NCI-H2107 (cell line): Measurements from ENCODE around the gene MSMB.
"Not testable (repeated sequence)": the region's sequence is repeated elsewhere in the genome, so short reads cannot be mapped to it uniquely, and the experiment has no call there.

Source experiments
- DNase-seq: peaks from one replicate; lab custom pipeline; 2025; lab: John Stamatoyannopoulos, UW

MSMB gene

GRCh38 chr10:46046261-46046660 lies at the start of gene MSMB:
Gene MSMB, minus strand, starts transcription at chr10:46046269. Its CDS starts 32 bp downstream, at chr10:46046237.
- DNase-seq, result no peak

DNA sequence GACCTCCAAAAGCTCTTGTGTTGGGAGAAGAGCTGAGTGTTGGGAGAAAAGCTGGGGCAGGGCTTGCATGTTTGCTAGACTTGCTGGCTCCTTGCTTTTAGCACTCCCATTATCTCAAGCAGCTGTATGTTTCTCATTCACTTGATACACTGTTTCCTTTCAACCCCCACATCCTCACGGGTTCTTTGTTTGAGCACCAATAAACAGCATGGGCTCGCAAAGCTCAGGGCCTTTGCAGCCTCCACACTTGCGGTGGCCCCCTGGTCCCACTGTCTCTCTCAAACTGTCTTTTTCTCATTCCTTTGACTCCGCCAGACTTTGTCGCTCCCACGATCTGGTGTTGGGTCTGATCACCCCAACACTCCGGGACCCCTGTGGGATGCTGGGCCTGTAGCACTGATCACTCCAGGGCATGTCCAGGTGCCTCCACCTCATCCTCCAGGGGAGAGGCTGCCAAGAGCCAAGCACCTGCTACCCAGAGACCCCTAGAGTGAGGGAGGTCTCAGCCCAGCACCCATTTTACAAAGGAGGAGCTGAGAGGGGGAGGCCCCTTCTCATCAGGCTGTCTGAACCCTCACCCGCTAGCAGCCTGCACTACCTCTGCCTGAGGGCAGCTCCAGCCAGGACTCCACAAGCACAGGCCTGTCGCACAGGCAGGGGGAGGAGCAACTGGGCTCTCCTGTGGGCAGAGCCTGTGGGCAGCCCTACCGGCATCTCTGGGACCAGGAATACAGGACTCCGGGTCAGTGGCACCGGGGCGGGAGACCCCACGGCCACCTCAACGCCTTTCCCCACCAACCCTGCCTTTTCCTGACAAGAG lies 49.1 kb upstream of the MSMB start:
- no peak for DNase-seq

- no peak for DNase-seq
Measured at GRCh38 chr10:46094197-46094500, 48.1 kb upstream of the MSMB start.

DNA sequence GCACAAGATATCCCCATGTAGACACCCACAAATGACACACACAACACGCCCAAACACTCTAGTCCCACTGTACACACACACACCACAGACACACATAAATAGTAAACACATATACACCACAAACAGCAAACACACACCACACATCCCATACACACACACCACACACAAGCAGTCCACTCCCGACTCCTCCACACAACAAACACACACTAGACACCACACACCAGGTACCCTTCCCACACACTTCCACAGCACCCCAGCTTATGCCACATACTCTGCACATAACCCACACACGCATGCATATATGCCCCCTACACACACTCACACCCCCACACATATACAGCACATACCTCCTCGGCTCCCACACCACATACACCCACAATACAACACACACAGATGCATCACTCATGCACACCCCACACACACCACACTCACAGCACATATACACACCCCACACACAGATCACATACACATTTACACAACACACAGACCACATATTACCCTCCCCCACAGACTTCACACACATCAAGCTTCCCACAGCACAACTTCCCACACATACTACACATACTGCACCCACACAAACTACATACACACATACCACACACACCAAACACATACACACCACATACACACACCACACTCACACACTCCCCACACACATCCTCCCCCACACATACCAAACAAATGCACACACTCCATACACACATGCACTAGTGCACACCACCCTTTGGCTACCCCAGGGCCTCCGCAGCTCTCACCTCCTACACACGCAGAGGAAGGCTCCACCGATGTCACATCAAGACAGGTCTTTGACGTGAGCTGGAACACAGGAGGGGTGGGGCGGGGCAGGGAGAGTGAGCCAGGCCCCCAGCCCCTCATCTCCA lies 47.5 kb upstream of the MSMB start:
- not testable (repeated sequence) for DNase-seq

DNA sequence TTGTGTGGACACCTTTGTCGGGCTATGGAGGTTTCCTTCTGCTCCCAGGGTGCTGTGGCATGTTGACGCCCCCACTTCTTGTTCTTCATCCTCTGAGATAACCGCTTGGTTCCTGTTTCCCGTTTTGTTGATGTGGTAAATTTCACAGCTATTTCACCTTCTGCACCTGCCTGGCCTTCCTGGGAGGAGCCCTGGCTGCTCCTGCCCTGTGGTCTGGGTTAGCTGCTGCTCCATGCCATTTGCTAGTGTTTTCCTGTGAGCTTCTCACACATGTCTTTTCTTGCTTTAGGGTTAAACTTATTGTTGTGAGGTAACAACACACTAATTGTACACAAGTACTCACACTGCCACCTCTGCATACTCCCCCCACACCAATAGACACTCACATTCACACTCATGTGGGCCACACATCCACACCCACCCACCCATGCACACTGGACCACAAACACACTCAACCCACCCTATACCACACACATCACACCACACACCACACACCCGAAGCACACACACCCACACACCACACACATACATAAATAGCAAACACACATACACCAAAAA lies 46.5 kb upstream of the MSMB start:
- no peak for DNase-seq

- no peak for DNase-seq
Measured at GRCh38 chr10:46091828-46092523, 45.9 kb upstream of the MSMB start.

GRCh38 chr10:46091080-46091827 lies 45.2 kb upstream of the MSMB start:
- no peak for DNase-seq

- no peak for DNase-seq
Measured at GRCh38 chr10:46090258-46090812, 44.3 kb upstream of the MSMB start.

GRCh38 chr10:46087381-46087780 lies 41.3 kb upstream of the MSMB start:
- DNase-seq, result not testable (repeated sequence)

- no peak for DNase-seq
Measured at GRCh38 chr10:46084321-46085165, 38.5 kb upstream of the MSMB start.

DNA sequence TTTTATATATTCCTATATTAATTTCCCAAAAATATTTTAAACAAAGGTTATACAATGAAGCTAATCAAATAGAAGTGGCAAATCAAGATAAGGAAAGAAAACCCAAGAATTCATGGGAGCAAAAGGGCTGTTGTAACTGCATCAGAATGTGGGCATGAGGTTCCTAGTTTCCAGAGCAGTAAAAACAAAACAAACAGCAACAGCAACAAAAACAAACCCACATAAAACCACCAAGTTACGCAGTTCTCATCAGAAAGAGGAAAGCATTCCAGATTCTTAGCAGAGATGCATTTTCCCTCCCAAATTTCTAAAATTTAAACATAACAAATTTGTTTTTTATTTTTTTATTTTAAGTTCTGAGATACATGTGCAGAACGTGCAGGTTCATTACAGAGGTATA lies 34.8 kb upstream of the MSMB start:
- DNase-seq, result no peak

DNA sequence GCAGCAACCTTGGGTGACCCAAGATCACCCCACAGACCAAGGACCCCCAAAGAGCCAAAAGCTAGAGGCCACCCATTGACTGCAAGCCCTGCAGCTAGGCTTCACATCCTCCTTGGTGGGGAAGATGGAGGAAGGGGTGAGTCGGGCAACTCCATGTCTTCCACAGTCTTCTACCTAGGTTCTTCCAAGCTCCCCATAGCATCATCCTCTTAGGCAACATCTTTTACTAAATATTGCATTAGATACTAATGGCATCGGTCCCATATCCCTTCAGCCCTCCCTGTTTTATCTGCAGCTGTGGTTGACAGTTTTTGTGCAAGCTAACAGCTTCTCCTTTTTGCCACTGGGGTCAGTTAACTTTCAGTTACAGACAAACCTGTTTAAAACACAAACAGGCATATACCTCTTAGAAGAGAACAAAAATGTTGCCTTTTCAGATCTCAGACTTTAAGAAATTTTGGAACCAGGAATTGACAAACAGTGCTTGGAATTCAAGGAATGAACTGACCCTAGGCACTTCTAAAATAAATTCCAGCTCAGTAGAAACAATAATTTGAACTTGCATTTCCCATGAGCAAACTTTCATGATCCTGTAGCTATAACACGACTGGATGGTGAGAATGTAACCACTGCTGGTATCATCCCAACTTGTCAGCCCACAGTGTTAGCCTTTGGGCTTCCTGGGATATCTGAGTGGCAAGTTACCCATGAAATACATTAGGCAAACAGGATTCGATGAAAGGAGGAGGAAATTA lies 33.9 kb upstream of the MSMB start:
- DNase-seq, result no peak

- DNase-seq, result no peak
Measured at GRCh38 chr10:46077731-46078413, 31.8 kb upstream of the MSMB start.

DNA sequence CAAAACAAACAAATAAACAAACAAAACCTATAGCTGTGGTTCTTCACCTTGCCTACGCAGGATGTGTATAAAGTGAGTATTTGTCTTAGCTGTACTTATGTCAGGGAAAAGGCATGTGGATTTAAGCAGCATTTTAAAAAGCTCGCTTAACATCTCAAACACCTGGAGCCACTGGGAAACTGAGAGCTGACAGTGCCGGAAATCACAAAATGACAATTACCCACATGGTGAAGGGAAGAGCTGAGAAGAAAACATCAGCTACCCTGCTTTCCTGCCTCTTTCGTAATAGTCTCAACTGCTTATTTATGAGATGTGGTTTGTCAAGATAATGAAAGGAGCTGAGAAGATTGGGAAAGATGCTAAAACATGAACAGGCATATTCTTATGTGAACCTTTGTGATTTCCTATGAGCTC lies 31.1 kb upstream of the MSMB start:
- DNase-seq, result no peak

DNA sequence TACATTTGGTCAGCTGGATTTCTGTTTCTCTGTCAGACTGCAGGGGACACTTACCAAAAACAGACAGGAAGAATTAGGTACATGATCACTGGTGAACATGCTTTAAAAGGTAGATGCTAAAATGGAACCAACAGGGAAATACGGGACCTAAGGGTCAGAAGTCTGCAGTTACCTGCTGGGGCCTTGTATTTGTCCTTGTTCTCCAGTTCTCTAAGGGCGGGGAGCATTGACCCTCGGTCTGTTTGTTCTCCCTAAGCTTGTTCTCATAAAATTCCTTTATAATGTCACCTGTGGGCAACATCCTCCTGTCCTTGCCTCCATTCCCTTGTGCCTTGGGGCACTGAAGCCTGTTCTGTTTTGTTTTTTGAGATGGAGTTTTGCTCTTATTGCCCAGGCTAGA lies 29.8 kb upstream of the MSMB start:
- DNase-seq, result no peak

DNA sequence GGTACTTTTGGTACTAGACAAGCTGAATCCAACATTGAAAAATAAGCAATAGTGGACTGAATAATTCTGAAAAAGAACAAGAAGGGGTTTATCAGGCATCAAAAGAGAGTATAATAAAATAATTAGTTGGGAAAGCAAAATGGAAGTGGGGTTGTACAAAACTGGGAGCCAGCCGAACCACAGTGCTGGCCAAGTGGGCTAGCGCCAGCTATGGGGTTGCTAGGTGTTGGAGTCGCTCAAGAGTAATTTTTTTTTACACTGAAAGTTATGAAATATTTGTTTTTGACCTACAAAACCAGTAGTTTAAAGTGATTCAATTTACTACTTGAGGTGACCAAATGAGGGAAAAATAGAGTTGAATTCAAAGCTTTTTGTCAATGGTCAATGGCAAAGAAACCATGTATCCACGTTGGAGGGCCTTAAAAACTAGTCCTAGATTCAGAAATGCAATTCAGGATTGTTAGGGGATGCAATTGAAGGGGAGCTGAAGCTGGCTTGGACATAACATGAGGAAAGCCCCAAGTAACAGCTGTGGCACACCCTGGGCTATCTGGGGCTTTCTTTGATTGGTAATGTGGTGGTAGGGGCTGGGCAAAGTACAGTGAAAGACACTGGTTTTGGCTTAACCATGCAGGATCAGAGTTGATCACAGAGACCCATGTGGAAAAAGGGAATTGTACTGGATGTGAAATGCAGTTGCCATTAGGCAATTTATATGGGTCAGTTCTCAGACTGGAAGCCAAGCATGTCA lies 28.3 kb upstream of the MSMB start:
- DNase-seq, result no peak

- DNase-seq, result no peak
Measured at GRCh38 chr10:46073564-46073963, 27.5 kb upstream of the MSMB start.

DNA sequence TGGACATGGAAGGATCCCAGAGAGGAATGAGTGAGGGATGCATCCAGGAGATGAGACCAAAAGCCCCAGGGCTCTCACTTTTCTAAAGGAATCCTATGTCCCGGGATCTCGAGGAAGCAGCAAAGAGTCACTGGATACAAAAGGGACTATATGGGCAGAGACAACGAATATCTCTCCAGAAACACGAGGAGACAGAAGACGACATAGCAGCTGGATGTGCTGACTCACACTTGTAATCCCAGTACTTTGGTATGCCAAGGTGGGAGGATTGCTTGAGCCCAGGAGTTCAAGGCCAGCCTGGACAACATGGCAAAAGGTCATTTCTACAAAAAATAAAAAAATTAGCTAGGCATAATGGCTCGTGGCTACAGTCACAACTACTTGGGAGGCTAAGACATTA lies 24.7 kb upstream of the MSMB start:
- no peak for DNase-seq
